Endothelial cell (in vitro differentiated cells): ENCODE results near the gene ELP4. TPM values are rescaled to one million over a fixed set of nuclear protein-coding genes. Genes with fewer than 3 reads are reported as not detected.

Experiments used
- DNase-seq: peaks from one replicate; pipeline ENCODE4 v3.0.0; 2021; ENCODE audit warnings: low spot score
- H3K27ac Mint-ChIP-seq: one replicate; pipeline ENCODE4 v1.8.0; 2021; ENCODE audit warnings: mixed read lengths, inconsistent platforms; ENCODE audit not compliant: unreplicated experiment
- H3K27me3 Mint-ChIP-seq: one replicate; pipeline ENCODE4 v1.8.0; 2021; ENCODE audit warnings: mild to moderate bottlenecking, moderate library complexity, mixed read lengths, inconsistent platforms; ENCODE audit not compliant: unreplicated experiment
- H3K36me3 Mint-ChIP-seq: one replicate; pipeline ENCODE4 v1.8.0; 2021; ENCODE audit warnings: mild to moderate bottlenecking, low read depth, mixed read lengths, inconsistent platforms; ENCODE audit not compliant: unreplicated experiment
- H3K4me1 Mint-ChIP-seq: one replicate; pipeline ENCODE4 v1.8.0; 2021; ENCODE audit warnings: mild to moderate bottlenecking, mixed read lengths, inconsistent platforms; ENCODE audit not compliant: unreplicated experiment
- H3K4me3 Mint-ChIP-seq: one replicate; pipeline ENCODE4 v1.8.0; 2021; ENCODE audit warnings: mild to moderate bottlenecking, mixed read lengths, inconsistent platforms; ENCODE audit not compliant: unreplicated experiment
- H3K9me3 Mint-ChIP-seq: one replicate; pipeline ENCODE4 v1.8.0; 2021; ENCODE audit warnings: mixed read lengths, inconsistent platforms; ENCODE audit not compliant: unreplicated experiment
- CTCF ChIP-seq: fragments of 200-600 bp; sonication (generic); IDR thresholded peaks from one replicate; pipeline ENCODE4 v1.5.0; 2021; ENCODE audit warnings: antibody characterized with exemption; ENCODE audit not compliant: unreplicated experiment
- total RNA-seq: library from RNA; stranded (reverse); fragmentation: NEBNext Ultra II Directional; extraction: Animal tissue kit (Norgen Biotek cat#: 25700); gene quantifications from one replicate; pipeline ENCODE4 v1.2.1, GENCODE V29; 2021; ENCODE audit not compliant: unreplicated experiment

ELP4 gene
- total RNA-seq, 1 donor from 2014 or later, result 9.5 TPM

- Mint-ChIP-seq H3K27ac (no peak overlapping the region), H3K4me1 (no peaks in the 10 kb centered on the region), H3K9me3 (no peaks in the 10 kb centered on the region), H3K4me3 (no peak overlapping the region), H3K36me3 (no peaks in the 10 kb centered on the region), H3K27me3 (no peaks in the 10 kb centered on the region)
- no peak for TF ChIP-seq CTCF
- no peak for DNase-seq
Measured at GRCh38 chr11:31687256-31687655, 177.7 kb downstream of the ELP4 start.

GRCh38 chr11:31687861-31688260 lies 178.3 kb downstream of the ELP4 start:
- no peaks in the 10 kb centered on the region for H3K9me3 Mint-ChIP-seq
- TF ChIP-seq CTCF, result no peak
- no peaks in the 10 kb centered on the region for H3K36me3 Mint-ChIP-seq
- H3K27ac Mint-ChIP-seq, result no peak overlapping the region
- H3K4me1 Mint-ChIP-seq, result no peaks in the 10 kb centered on the region
- H3K27me3 Mint-ChIP-seq, result no peaks in the 10 kb centered on the region
- no peak for DNase-seq
- no peak overlapping the region for H3K4me3 Mint-ChIP-seq

GRCh38 chr11:31689559-31689958 lies 180.0 kb downstream of the ELP4 start:
- no peak for DNase-seq
- no peak for TF ChIP-seq CTCF
- no peaks in the 10 kb centered on the region for H3K4me1 Mint-ChIP-seq
- H3K9me3 Mint-ChIP-seq, result no peaks in the 10 kb centered on the region
- no peaks in the 10 kb centered on the region for H3K27me3 Mint-ChIP-seq
- H3K27ac Mint-ChIP-seq, result no peak overlapping the region
- no peak overlapping the region for H3K4me3 Mint-ChIP-seq
- H3K36me3 Mint-ChIP-seq, result no peaks in the 10 kb centered on the region

GRCh38 chr11:31690041-31690440 lies 180.5 kb downstream of the ELP4 start:
- H3K36me3 Mint-ChIP-seq, result no peaks in the 10 kb centered on the region

GRCh38 chr11:31690516-31690915 lies 180.9 kb downstream of the ELP4 start:
- DNase-seq, result no peak
- no peak overlapping the region for H3K27ac Mint-ChIP-seq
- no peaks in the 10 kb centered on the region for H3K36me3 Mint-ChIP-seq
- H3K27me3 Mint-ChIP-seq, result no peaks in the 10 kb centered on the region
- no peak for TF ChIP-seq CTCF
- no peaks in the 10 kb centered on the region for H3K4me1 Mint-ChIP-seq
- H3K9me3 Mint-ChIP-seq, result no peaks in the 10 kb centered on the region
- no peak overlapping the region for H3K4me3 Mint-ChIP-seq

More at GRCh38 chr11:31690041-31690440, 180.5 kb downstream of the ELP4 start:
- no peaks in the 10 kb centered on the region for H3K4me1 Mint-ChIP-seq
- no peak overlapping the region for H3K4me3 Mint-ChIP-seq
- H3K9me3 Mint-ChIP-seq, result no peaks in the 10 kb centered on the region
- no peaks in the 10 kb centered on the region for H3K27me3 Mint-ChIP-seq
- TF ChIP-seq CTCF, result no peak
- no peak overlapping the region for H3K27ac Mint-ChIP-seq
- DNase-seq, result no peak
